Body of pancreas (tissue), 4 donors: ENCODE measurements around the gene VGLL3. TPM values are rescaled to one million over a fixed set of nuclear protein-coding genes. Genes with fewer than 3 reads are reported as not detected.
A peak's percentile ranks its signal among the peaks of the same experiment; 100 is the strongest.

ENCODE experiments used
- ATAC-seq: fragments of 150-250 bp; one replicate; pipeline ENCODE4 v1.9.1; 2016
- DNase-seq, 4 donors: peaks; one replicate each; pipeline ENCODE4 v3.0.0-alpha.2; 2019
- H3K27ac ChIP-seq, 4 donors: fragments of 200-600 bp; sonication (generic); 1 replicate in 3 of 4; 2 replicates in 1 of 4; pipeline versions ENCODE4 v1.5.1 to v1.6.1; 2016 to 2019; ENCODE audit warnings: mild to moderate bottlenecking in 1 of 4, mixed read lengths in 1 of 4, moderate library complexity in 1 of 4
- H3K27me3 ChIP-seq, 2 donors: fragments of 200-600 bp; sonication (generic); one replicate each; pipeline ENCODE4 v1.6.0; 2016; ENCODE audit warnings: mild to moderate bottlenecking in 1 of 2
- H3K36me3 ChIP-seq, 2 donors: fragments of 200-600 bp; sonication (generic); replicated peaks in 1 of 2; 2 replicates each; pipeline ENCODE4 v1.5.1; 2016; ENCODE audit warnings: low read depth in 2 of 2; ENCODE audit not compliant: insufficient read depth in 1 of 2
- H3K4me1 ChIP-seq: fragments of 200-600 bp; sonication (generic); one replicate; pipeline ENCODE4 v1.6.0; 2016
- H3K4me3 ChIP-seq, 2 donors: fragments of 200-600 bp; sonication (generic); 1 replicate in 1 of 2; 2 replicates in 1 of 2; pipeline ENCODE4 v1.5.1; 2016 to 2019
- H3K9me3 ChIP-seq, 3 donors: fragments of 200-600 bp; sonication (generic); 1 replicate in 2 of 3; 2 replicates in 1 of 3; pipeline ENCODE4 v1.5.1; 2016
- POLR2A ChIP-seq, 3 donors: fragments of 450-650 bp; IDR thresholded peaks; one replicate each; pipeline ENCODE4 v1.6.1; 2016; ENCODE audit warnings: antibody characterized with exemption in 3 of 3, mild to moderate bottlenecking in 2 of 3
- WGBS, 2 donors: methylation state at CpG; one replicate each; pipeline ENCODE4 v1.1.5; 2017; 5-methylcytosine and 5-hydroxymethylcytosine counted together
- intact Hi-C: fragments of 100-400 bp; cut with DNase I; formaldehyde crosslinking; loops from one replicate; pipeline ENCODE4 v1.15.1; 2023
- total RNA-seq, 2 donors: library from RNA; depleted of rRNA; stranded (reverse); fragments of >200 nt; gene quantifications; one replicate each; pipeline ENCODE4 v1.1.0, GENCODE V29; 2016
- TF ChIP-seq, protein P1 (sequence below), 7 experiments: fragments of 450-650 bp in 4 of 7; fragments of 200-600 bp in 3 of 7; sonication (generic) in 3 of 7; IDR thresholded peaks; one replicate each; pipeline ENCODE4 v1.5.1; 2016 to 2019; ENCODE audit warnings: antibody characterized with exemption in 7 of 7

The VGLL3 gene
- total RNA-seq, 2 donors from 2014 or later = 10.2 to 16.1 TPM

DNA sequence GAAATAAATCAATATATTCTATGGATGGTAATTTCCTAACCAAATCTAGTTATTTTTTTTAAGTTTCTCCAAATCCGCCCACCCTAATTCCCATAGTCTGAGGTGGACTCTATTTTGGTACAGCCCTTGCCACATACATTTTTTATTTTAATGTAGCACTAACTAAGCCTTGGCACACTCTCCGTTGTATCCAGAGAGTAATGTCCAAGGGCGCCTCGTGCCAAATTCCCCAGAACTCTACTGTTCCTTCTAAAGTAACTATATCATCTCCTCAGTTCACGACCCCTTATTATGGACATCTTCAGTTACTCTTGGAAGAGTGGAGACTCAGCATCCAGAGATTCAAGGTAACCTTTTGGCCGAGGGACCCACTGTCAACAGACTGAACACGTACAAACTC, 1.3 kb downstream of the VGLL3 start:
- Histone ChIP-seq H3K4me3 (no peak overlapping the region), H3K27ac (peak overlapping the region; percentile 73 to 89 (median 86)), H3K27me3 (no peaks in the 10 kb centered on the region), H3K36me3 (no peaks in the 10 kb centered on the region), H3K9me3 (no peaks in the 10 kb centered on the region), H3K4me1 (peaks cover 4% of the 10 kb centered on the region)
- 26 to 29% methylated on average over 7 of the region's 7 CpGs for WGBS, 2 donors
- ATAC-seq (no peak), DNase-seq (no peak)
- intact Hi-C loops = no loop called here
- TF ChIP-seq POLR2A (IDR thresholded peaks at IDR 0.05) = no peak
- TF ChIP-seq, protein P1, sequence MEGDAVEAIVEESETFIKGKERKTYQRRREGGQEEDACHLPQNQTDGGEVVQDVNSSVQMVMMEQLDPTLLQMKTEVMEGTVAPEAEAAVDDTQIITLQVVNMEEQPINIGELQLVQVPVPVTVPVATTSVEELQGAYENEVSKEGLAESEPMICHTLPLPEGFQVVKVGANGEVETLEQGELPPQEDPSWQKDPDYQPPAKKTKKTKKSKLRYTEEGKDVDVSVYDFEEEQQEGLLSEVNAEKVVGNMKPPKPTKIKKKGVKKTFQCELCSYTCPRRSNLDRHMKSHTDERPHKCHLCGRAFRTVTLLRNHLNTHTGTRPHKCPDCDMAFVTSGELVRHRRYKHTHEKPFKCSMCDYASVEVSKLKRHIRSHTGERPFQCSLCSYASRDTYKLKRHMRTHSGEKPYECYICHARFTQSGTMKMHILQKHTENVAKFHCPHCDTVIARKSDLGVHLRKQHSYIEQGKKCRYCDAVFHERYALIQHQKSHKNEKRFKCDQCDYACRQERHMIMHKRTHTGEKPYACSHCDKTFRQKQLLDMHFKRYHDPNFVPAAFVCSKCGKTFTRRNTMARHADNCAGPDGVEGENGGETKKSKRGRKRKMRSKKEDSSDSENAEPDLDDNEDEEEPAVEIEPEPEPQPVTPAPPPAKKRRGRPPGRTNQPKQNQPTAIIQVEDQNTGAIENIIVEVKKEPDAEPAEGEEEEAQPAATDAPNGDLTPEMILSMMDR (IDR thresholded peaks at IDR 0.05) = no peak

DNA sequence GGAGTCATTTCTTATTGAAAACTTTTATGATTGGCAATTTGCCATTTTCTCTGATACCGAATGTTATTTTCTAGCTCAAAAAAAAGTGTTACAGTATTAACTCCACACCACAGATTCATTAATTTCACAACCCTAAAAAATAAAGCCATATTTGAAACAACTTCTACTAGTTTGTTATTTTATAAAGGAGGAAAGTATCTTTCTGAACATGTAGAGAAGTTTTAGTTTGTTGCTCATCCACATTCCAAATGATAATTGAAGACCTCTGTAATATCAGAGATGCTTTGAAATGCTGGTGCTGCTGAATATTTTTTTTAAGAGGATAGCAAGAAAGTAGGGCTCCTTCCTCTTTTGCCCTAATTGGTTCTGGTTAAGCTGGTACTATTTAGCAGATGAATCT, 1.9 kb downstream of the VGLL3 start:
- intact Hi-C loops = no loop called here
- Histone ChIP-seq H3K4me1 (peaks cover 4% of the 10 kb centered on the region), H3K36me3 (no peaks in the 10 kb centered on the region), H3K9me3 (no peaks in the 10 kb centered on the region), H3K27ac (peak overlapping the region in 1 of 4 donors; percentile 89), H3K4me3 (no peak overlapping the region), H3K27me3 (no peaks in the 10 kb centered on the region)
- DNase-seq = no peak
- WGBS, 2 donors = 24 to 27% methylated on average over 1 of the region's 1 CpG
- no peak for ATAC-seq
- TF ChIP-seq, protein P1 (IDR thresholded peaks at IDR 0.05) = no peak
- TF ChIP-seq POLR2A (IDR thresholded peaks at IDR 0.05) = no peak

DNA sequence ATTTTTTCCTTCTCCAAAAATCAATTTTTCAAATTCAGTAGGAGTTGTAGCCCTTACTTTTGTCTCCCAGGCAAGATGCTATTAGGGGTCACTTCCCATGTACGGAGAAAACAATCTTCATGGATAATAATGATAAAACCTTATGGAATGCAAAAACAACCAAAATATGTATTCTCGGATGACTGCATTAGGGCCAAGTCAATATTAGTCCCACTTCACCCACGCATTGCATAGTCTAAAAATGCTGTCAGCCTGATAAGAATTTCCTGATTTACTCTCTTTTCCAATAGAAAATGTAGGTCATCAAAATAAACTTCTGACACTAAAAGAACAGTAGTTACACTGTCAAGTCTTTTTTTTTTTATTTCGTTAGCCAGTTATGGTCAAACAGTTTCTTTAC, 2.7 kb downstream of the VGLL3 start:
- Histone ChIP-seq H3K36me3 (no peaks in the 10 kb centered on the region), H3K27me3 (no peaks in the 10 kb centered on the region), H3K9me3 (no peaks in the 10 kb centered on the region), H3K4me1 (peaks cover 4% of the 10 kb centered on the region), H3K27ac (no peak overlapping the region), H3K4me3 (no peak overlapping the region)
- WGBS, 2 donors = 64 to 67% methylated on average over 4 of the region's 4 CpGs
- intact Hi-C loops = no loop called here
- no peak for ATAC-seq
- DNase-seq = no peak
- TF ChIP-seq POLR2A (IDR thresholded peaks at IDR 0.05) = no peak
- TF ChIP-seq, protein P1 (IDR thresholded peaks at IDR 0.05) = no peak

DNA sequence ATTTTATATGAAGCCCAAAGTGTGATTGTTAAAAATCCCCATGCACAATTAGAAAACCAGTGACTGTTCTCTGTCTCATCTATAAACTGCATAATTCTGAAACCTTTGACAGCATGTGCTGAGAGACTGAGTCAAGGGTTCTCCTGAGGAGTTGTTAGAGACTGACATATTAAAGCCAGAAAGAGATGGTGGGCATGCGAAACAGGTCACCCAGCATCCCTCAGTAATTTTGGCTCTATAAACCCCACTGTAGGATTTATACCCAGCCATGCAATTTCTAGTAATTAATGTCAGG, 3.6 kb downstream of the VGLL3 start:
- intact Hi-C loops = no loop called here
- H3K4me3 ChIP-seq = no peak overlapping the region

More for the DNA sequence above, 3.6 kb downstream of the VGLL3 start:
- Histone ChIP-seq H3K27me3 (no peaks in the 10 kb centered on the region), H3K9me3 (no peaks in the 10 kb centered on the region), H3K36me3 (no peaks in the 10 kb centered on the region), H3K27ac (peak overlapping the region in 2 of 4 donors; percentile 12 to 45), H3K4me1 (peaks cover 4% of the 10 kb centered on the region)
- ATAC-seq (no peak), DNase-seq (no peak)
- 68 to 93% methylated on average over 1 of the region's 1 CpG for WGBS, 2 donors
- no peak for TF ChIP-seq POLR2A (IDR thresholded peaks at IDR 0.05)
- TF ChIP-seq, protein P1 (IDR thresholded peaks at IDR 0.05) = no peak
